SK-N-SH (cell line): ENCODE results near the gene LPAR1.

ENCODE experiments used
- MXI1 ChIP-seq: IDR thresholded peaks from 2 replicates; pipeline ENCODE4 v1.6.1; 2012; ENCODE audit warnings: mild to moderate bottlenecking, low read depth, low read length, improper control_type of control experiment
- YY1 ChIP-seq: IDR thresholded peaks from 2 replicates; pipeline ENCODE4 v1.4.0; 2012; ENCODE audit warnings: low read depth, mild to moderate bottlenecking
- TF ChIP-seq, protein P1 (sequence below): fragments of 200-600 bp; sonication (generic); IDR thresholded peaks from 2 replicates; pipeline ENCODE4 v1.6.1; 2017; ENCODE audit warnings: antibody characterized with exemption, mild to moderate bottlenecking, moderate library complexity

DNA sequence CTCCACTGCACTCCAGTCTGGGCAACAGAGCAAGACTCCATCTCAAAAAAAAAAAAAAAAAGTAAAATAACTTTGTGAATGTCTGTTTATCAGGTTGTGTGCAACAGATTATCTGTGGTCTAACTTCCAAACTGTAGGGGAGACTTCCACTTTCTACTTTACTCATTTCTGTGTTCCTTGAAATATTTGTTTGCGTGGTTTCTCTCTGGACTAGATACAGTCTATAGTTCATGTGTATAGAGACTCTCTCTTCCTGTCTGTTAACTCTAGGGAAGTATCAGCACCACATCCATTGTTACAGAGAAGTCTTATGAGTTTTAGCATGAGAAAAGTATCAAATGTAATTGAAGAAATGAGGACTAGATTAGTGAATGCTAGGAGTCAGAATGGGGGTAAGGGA lies 168.3 kb downstream of the LPAR1 start:
- TF ChIP-seq, protein P1, sequence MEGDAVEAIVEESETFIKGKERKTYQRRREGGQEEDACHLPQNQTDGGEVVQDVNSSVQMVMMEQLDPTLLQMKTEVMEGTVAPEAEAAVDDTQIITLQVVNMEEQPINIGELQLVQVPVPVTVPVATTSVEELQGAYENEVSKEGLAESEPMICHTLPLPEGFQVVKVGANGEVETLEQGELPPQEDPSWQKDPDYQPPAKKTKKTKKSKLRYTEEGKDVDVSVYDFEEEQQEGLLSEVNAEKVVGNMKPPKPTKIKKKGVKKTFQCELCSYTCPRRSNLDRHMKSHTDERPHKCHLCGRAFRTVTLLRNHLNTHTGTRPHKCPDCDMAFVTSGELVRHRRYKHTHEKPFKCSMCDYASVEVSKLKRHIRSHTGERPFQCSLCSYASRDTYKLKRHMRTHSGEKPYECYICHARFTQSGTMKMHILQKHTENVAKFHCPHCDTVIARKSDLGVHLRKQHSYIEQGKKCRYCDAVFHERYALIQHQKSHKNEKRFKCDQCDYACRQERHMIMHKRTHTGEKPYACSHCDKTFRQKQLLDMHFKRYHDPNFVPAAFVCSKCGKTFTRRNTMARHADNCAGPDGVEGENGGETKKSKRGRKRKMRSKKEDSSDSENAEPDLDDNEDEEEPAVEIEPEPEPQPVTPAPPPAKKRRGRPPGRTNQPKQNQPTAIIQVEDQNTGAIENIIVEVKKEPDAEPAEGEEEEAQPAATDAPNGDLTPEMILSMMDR, result no peak
- TF ChIP-seq YY1 (no peak), MXI1 (no peak)
